NOMO-1 treated with dmso at 0.1 percent for 144 hours (cell line): Measurements from ENCODE around the gene FOSL1.

Experiments
- DNase-seq: peaks from one replicate; lab custom pipeline; 2025; ENCODE audit not compliant: unreplicated experiment; lab: John Stamatoyannopoulos, UW

Gene FOSL1

DNA sequence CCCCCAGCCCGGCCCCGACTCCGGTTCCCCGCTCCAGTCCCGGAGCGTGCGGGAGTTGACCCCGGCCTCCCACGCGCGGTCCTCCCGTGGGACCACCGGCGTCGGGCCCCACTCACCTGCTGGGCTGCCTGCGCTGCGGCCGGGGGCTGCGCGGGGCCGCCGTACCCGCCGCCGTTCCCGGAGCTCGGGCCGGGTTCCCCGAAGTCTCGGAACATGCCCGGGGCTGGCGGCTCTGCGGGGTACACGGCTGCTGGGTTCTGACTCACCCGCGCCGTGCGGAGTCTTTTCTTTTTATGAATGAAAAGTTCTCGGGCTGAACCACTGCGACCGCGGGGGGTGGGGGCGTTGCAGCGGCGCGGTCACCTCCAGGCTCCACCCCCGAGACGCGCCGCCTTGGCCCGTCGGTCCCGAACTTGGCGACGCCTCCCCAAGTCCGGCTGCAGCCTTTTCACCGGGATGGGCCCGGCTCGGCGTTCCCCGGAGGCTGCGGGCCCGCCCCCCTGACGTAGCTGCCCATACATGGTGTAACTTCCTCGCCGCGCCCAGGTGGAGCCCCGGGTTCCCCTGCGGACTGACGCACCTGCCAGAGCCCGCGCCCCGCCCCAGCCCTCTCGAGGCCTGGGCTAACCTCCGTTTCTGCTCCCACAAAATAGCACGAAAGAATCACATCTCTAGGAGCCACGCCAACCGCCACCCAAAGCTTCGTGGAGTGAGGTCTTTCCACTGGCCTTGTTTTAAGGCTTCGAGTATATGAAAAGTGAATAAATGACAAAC lies at the start of gene FOSL1:
FOSL1 (minus strand) TSS at position 264 of the 774 bp plus-strand sequence; CDS start at position 215, 49 bp downstream.
- peak; percentile 84 for DNase-seq

DNA sequence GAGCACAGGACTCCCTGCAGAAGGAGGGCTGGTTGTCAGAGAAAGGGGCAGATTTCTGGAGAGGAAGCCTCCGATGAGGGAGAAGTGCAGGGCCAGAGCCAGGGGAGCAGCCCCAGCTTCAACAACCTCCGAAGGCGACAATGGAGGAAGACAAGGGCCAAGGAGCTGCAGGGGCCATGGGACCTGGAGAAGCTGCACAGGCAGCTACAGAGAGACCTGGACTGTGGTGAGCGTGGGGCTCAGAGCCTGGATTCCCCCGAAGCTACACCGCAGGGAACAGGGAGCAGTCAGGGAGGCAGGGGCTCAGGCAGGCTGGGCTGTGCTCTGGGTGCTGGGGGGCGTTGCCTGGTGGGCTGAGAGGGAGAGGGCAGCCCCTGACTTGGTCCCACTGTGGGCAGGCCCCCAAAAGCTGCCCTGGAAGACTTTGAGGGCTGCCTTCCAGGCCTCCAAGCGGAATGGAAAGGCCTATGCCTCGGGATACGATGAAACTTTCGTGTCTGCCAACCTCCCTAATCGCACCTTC lies 47.5 kb upstream of the FOSL1 start:
- DNase-seq, result no peak

- no peak for DNase-seq
Measured at GRCh38 chr11:65947133-65947532, 46.9 kb upstream of the FOSL1 start.

- no peak for DNase-seq
Measured at GRCh38 chr11:65946655-65947054, 46.5 kb upstream of the FOSL1 start.

GRCh38 chr11:65945941-65946558 lies 45.9 kb upstream of the FOSL1 start:
- no peak for DNase-seq

GRCh38 chr11:65945430-65945911 lies 45.3 kb upstream of the FOSL1 start, which contains the start of gene TSGA10IP:
Gene TSGA10IP (plus strand): TSS chr11:65945480. CDS start chr11:65945676, 196 bp downstream.
- no peak for DNase-seq

DNA sequence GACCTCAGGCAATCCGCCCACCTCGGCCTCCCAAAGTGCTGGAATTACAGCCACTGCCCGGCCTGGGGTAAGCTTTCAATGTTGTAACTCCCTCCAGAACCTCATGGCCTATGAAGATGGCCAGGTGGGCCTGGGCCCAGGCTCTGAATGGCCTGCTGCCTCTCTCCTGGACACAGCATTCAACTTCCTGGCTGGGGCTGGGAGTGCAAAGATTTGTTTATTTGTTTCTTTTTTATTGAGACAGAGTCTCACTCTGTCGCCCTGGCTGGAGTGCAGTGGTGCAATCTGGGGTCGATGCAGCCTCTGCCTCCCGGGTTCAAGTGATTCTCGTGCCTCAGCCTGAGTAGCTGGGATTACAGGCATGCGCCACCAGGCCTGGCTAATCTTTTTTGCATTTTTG lies 44.6 kb upstream of the FOSL1 start:
- no peak for DNase-seq

- no peak for DNase-seq
Measured at GRCh38 chr11:65944191-65944590, 44.0 kb upstream of the FOSL1 start.

- no peak for DNase-seq
Measured at GRCh38 chr11:65942531-65942930, 42.3 kb upstream of the FOSL1 start.

- no peak for DNase-seq
Measured at GRCh38 chr11:65941720-65942310, 41.6 kb upstream of the FOSL1 start.

DNA sequence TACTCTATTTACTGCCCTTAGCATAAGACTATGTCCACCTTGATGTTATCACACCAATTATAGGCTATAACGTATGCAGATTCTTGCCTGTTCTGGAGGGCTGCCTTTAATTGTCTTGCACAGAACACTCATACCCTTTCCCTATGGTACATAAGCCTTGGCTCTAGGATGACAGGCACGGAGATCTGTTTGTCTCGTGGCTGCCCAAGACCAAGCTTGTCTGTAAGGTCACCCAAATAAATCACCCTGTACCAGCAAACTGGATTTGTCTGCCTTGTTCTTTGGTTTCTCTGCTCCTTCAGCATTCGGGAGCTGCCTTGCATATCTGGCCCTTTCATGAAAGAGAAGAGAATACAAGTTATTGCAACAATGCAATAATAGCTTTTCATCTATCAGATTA lies 37.6 kb upstream of the FOSL1 start:
- DNase-seq, result no peak

- no peak for DNase-seq
Measured at GRCh38 chr11:65934014-65934413, 33.8 kb upstream of the FOSL1 start.

- DNase-seq, result no peak
Measured at GRCh38 chr11:65932558-65932919, 32.4 kb upstream of the FOSL1 start.

- DNase-seq, result no peak
Measured at GRCh38 chr11:65931773-65932557, 31.8 kb upstream of the FOSL1 start.

GRCh38 chr11:65928667-65929066 lies 28.5 kb upstream of the FOSL1 start:
- no peak for DNase-seq

DNA sequence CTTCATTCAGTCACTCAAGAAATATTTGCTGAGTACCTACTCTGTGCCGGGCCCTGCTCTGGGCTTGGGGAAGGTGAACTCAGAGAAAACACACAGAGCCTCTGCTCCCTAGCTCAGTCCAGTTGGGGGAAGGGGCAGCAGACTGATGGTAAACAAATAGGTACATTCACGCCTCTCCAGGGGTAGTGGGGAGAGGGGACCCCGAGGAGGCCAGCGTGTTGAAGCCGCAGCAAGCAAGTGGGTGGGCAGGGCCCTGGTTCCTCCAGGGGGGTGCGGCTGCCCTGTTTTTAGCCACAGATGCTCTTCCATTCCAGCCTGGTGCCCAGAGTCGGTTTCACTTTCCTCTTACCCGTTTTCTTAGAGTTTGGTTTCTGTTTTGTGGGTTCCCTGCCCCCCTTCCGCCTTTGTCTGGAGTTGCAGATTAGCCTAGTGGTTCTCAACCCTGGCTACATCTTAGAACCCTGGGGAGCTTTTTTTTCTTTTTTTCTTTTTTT lies 27.8 kb upstream of the FOSL1 start:
- DNase-seq, result peak; percentile 57

DNA sequence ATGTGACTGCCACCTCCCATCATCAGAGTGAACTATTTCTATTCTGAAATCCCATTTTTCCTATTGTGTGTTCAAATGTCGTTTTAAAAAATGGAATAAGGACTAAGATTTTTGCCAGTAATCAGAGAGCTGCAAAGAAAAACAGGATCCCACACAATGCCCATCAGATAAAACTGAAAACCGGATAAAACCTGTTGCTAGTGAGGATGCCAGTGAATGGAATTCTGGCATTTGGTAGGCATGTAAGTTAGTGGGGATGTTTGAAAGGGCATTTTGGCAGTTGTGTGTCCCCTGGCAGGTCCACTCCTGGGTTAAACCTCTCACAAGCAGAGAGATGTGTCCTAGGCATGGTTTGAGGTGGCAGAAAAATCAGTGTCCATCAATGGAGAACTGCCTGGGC lies 25.2 kb upstream of the FOSL1 start:
- no peak for DNase-seq

DNA sequence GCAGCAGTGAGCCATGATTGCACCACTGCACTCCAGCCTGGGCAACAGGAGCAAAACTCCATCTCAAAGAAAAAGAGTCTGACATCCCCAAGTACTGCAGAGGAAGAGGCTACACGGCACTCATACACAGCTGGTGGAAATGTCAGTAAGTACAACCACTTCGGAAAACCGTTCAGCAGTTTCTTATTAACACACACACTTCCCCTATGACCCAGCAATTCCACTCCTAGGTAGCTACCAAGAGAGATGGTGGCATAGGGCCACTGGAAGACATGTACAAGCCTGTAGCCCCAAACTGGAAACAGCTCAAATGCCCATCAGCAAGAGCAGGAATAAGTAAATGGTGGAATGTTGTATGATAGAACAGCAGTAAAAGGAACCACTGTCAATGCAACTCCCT lies 22.4 kb upstream of the FOSL1 start:
- no peak for DNase-seq

GRCh38 chr11:65921876-65922275 lies 21.7 kb upstream of the FOSL1 start:
- DNase-seq, result no peak

DNA sequence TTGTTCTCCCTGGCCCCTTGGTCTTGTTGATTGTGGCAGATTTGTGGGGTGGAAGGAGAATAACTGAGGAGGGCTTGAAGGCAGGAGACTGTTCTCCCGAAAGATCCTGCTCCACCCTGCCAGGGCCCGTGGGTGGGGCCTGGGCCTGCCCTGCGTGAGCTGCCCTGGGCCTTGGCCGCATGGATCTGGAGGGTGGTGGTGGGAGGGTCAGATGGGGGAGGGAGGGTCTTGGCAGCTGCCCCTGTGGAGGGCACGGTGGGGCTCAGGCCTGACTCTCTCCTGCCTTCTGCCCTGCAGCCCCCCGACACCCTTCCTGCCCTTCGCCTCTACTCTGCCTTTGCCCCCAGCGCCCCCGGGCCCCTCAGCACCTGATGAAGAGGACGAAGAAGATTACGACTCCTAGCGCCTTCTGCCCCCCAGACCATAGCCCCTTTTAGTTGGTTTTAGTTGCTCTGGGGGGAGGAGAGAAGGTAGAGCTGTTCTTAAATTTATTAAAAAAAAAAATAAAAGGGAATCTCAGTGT lies 20.9 kb upstream of the FOSL1 start:
- no peak for DNase-seq

GRCh38 chr11:65920372-65920802 lies 20.2 kb upstream of the FOSL1 start:
- DNase-seq, result no peak
